ENCODE results near the gene FER.

Gene FER

DNA sequence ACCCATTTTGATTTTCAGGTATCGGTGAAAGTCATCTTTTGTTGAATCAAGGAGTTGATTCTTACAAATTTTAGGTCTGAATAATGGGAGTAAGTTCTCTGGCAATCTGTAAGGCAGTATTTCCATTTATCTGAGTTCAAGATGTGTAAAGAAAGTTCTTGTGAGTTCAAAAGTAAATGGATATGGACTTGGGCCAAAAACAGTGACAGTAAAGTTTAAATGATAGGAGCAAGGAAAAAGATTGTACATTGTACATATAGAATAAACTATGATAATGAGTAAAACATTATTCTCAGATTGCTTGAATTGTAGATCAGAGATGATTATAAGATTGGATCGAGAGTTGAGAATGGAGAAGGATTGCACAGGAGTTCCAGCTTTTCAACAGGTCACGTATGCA lies 332.8 kb downstream of the FER start:
- no peaks in the 10 kb centered on the region for H3K36me3 ChIP-seq (replicated peaks)
- DNase-seq, result no peak
- TF ChIP-seq, protein P1, sequence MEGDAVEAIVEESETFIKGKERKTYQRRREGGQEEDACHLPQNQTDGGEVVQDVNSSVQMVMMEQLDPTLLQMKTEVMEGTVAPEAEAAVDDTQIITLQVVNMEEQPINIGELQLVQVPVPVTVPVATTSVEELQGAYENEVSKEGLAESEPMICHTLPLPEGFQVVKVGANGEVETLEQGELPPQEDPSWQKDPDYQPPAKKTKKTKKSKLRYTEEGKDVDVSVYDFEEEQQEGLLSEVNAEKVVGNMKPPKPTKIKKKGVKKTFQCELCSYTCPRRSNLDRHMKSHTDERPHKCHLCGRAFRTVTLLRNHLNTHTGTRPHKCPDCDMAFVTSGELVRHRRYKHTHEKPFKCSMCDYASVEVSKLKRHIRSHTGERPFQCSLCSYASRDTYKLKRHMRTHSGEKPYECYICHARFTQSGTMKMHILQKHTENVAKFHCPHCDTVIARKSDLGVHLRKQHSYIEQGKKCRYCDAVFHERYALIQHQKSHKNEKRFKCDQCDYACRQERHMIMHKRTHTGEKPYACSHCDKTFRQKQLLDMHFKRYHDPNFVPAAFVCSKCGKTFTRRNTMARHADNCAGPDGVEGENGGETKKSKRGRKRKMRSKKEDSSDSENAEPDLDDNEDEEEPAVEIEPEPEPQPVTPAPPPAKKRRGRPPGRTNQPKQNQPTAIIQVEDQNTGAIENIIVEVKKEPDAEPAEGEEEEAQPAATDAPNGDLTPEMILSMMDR (IDR thresholded peaks at IDR 0.05; ENCODE audit: low read depth, low read length, missing control alignments), result no peak
- in situ Hi-C loops (cut with HindIII; ENCODE audit: low pct_ligation_motif_present, low sequenced_read_pairs), result no loop called here
- no peak overlapping the region for H3K4me3 ChIP-seq (ENCODE audit: low read depth, low read length)
- no peaks in the 10 kb centered on the region for H3K27me3 ChIP-seq (replicated peaks)
- no peak overlapping the region for H3K27ac ChIP-seq

DNA sequence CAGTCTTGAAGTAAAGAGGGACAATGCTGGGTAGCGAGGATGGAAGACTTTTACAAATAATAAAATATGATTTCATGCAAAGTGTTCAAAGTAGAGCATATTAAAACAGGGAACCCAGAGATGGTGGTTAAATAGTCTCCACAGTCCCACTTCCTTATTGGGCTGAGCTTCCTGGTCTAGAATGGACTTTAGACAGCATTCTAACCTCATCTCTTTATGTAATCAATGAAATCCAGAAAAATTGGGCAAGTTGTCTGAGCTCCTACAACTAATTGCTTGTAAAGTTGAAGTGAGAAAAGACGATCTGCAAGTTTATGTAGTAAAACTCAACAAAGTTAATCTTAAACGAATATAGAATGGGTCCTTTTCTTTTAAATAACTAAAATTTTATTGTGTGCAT lies 333.2 kb downstream of the FER start:
- TF ChIP-seq, protein P1 (IDR thresholded peaks at IDR 0.05; ENCODE audit: low read depth, low read length, missing control alignments), result no peak

DNA sequence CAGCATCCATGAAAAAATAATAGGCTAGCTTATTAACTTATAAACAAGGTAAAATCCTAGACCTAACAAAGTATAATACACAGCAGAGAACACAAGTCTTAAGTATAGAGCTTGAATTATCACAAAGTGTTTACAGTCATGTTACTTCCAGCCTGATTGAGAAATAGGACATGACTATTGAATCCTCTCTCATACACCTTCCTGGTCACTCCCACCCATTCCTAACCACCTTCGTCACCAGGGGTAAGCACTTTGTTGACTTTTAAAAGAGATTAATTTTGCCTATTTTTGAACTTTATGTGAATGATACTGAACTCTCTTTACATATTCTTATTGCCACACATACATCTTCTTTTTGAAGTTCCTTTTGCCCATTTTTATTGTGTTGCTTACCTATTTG lies 336.2 kb downstream of the FER start:
- Histone ChIP-seq H3K27me3 (replicated peaks) (no peaks in the 10 kb centered on the region), H3K4me3 (ENCODE audit: low read depth, low read length) (no peak overlapping the region), H3K36me3 (replicated peaks) (no peaks in the 10 kb centered on the region), H3K27ac (no peak overlapping the region)
- no peak for DNase-seq
- in situ Hi-C loops (cut with HindIII; ENCODE audit: low pct_ligation_motif_present, low sequenced_read_pairs), result no loop called here
- TF ChIP-seq, protein P1 (IDR thresholded peaks at IDR 0.05; ENCODE audit: low read depth, low read length, missing control alignments), result no peak

More for the DNA sequence above, 333.2 kb downstream of the FER start:
- Histone ChIP-seq H3K27ac (no peak overlapping the region), H3K4me3 (ENCODE audit: low read depth, low read length) (no peak overlapping the region), H3K27me3 (replicated peaks) (no peaks in the 10 kb centered on the region), H3K36me3 (replicated peaks) (no peaks in the 10 kb centered on the region)
- in situ Hi-C loops (cut with HindIII; ENCODE audit: low pct_ligation_motif_present, low sequenced_read_pairs), result no loop called here
- DNase-seq, result no peak

DNA sequence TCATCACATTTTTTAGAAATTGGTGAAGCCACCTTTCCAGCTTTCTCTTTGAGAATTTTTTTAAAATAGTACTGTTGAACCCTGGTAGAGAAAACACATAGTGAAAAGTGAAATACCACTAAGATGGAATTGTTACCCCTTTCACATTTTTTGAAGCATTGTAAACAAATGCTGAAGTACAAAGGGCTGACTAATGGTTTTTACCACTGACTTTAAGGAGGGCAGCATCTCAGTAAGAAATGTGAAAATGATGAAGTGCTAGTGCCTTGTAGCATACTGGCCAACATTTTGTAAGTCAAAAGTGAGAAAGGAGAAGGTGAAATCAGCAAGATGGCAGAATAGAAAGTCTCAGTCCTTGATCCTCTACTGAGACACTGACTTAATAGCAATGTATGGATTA lies 341.5 kb downstream of the FER start:
- Histone ChIP-seq H3K36me3 (replicated peaks) (no peaks in the 10 kb centered on the region), H3K27me3 (replicated peaks) (no peaks in the 10 kb centered on the region), H3K27ac (no peak overlapping the region), H3K4me3 (ENCODE audit: low read depth, low read length) (no peak overlapping the region)
- TF ChIP-seq, protein P1 (IDR thresholded peaks at IDR 0.05; ENCODE audit: low read depth, low read length, missing control alignments), result no peak
- in situ Hi-C loops (cut with HindIII; ENCODE audit: low pct_ligation_motif_present, low sequenced_read_pairs), result no loop called here
- no peak for DNase-seq

DNA sequence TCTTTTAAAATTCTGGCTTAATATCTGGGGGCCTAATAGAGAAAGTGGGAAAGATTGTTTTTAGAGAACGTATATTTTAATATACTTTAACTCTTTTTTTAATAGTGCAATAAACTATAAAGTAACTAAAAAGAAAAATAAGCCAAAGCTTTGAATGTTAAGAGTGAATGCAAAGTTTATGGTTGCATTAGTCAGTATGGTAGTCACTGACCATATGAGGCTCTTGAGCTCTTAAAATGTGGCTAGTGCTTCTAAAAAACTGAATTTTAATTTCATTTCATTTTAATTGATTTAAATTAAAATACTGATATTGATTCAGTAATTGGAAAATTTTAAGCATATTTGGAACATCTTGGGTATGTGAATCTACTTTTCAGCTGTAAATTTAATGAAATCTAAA lies 351.4 kb downstream of the FER start:
- in situ Hi-C loops (cut with HindIII; ENCODE audit: low pct_ligation_motif_present, low sequenced_read_pairs), result no loop called here
- no peaks in the 10 kb centered on the region for H3K27me3 ChIP-seq (replicated peaks)
- H3K4me3 ChIP-seq (ENCODE audit: low read depth, low read length), result no peak overlapping the region
- no peaks in the 10 kb centered on the region for H3K36me3 ChIP-seq (replicated peaks)
- TF ChIP-seq, protein P1 (IDR thresholded peaks at IDR 0.05; ENCODE audit: low read depth, low read length, missing control alignments), result no peak
- no peak overlapping the region for H3K27ac ChIP-seq
- DNase-seq, result no peak

DNA sequence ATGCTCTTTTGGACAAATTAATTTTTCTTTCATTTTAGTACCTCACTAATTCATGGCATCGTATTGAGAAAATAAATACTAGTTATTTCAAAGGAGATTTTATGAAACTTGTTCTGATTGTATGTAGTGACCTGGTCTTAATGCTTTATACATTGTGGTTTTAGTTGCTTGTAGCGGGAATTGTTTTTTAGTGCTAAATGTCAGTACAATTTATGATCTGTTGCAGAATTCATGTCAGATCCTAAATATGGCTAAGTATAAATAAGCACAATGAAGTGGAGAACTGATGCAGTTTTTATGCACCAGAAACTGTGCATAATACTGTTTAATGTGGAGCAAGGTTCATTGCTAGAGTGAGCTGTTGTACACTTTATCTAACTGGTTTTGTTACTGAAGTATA lies 353.3 kb downstream of the FER start:
- in situ Hi-C loops (cut with HindIII; ENCODE audit: low pct_ligation_motif_present, low sequenced_read_pairs), result no loop called here
- H3K27me3 ChIP-seq (replicated peaks), result no peaks in the 10 kb centered on the region
- no peak overlapping the region for H3K4me3 ChIP-seq (ENCODE audit: low read depth, low read length)
- no peak overlapping the region for H3K27ac ChIP-seq
- H3K36me3 ChIP-seq (replicated peaks), result no peaks in the 10 kb centered on the region
- no peak for DNase-seq
- TF ChIP-seq, protein P1 (IDR thresholded peaks at IDR 0.05; ENCODE audit: low read depth, low read length, missing control alignments), result no peak

Data from brain microvascular endothelial cell (primary cell).